GM18498 (cell line): ENCODE data around the gene SLK.

Experiments used
- ATAC-seq: cut with Tn5 transposase; IDR thresholded peaks from one replicate; pipeline ENCODE4 v1.9.1; 2021; ENCODE audit warnings: mild to moderate bottlenecking, moderate library complexity; ENCODE audit not compliant: unreplicated experiment

The SLK gene

GRCh38 chr10:103986360-103986759 is 19.4 kb downstream of the SLK start:
- no peak for ATAC-seq

DNA sequence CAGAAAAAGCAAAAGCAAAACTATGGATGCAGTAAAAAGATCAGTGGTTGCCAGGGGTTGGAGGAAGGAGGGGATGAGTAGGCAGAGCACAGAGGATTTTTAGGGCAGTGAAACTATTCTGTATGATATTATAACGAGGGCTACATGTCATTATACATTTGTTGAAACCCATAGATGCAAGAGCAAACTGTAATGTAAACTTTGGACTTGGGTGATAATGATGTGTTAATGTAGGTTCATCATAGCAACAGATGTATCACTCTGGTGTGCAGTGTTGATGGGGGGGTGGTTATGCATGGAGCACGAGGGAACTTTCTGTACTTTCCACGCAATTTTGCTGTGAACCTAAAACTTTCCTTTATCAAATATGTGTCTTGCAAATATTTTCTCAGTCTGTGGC is 23.2 kb downstream of the SLK start:
- no peak for ATAC-seq

GRCh38 chr10:103990531-103990930 is 23.6 kb downstream of the SLK start:
- ATAC-seq: no peak

DNA sequence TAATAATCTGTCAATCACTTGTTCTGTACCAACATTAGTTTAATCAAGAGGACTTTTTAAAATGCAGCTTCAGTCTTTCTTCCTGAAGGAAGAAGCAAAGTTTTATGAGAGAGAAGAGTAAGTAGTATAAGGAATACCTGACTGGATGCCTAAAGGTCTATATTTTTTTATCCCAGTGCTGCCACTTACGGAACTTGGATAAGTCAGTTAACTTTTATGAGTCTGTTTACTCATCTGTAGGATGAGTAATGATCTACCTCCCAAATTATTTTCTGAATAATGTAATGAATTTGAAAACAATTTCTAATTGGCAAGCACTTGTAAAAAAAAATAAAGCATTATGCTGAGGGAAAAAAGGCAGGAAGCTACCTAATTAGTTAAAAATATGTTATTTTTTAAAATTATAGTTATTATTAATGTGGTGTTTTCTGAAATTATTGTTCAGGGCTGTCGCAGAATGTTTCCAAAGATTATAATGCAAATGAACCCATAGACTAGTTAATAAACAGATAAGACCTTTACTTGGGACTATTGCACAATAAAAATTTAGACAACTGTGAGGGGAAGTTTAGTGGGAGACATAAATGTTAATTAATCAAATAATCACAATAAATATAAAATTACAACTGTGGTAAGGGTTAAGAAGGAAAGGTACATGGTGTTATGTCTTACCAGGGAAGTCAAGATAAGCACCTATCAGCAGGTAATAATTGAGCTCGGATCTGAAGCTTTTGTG is 24.6 kb downstream of the SLK start:
- ATAC-seq: no peak

GRCh38 chr10:103995134-103995533 is 28.2 kb downstream of the SLK start:
- ATAC-seq: no peak

- ATAC-seq: no peak
Measured at GRCh38 chr10:103998805-103999204, 31.9 kb downstream of the SLK start.

DNA sequence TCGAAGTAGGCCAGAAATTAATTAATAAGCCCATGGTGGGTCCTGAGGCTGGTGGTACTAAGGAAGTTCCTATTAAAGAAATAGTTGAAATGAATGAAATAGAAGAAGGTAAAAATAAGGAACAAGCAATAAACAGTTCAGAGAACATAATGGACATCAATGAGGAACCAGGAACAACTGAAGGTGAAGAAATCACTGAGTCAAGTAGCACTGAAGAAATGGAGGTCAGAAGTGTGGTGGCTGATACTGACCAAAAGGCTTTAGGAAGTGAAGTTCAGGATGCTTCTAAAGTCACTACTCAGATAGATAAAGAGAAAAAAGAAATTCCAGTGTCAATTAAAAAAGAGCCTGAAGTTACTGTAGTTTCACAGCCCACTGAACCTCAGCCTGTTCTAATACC is 36.0 kb downstream of the SLK start:
- no peak for ATAC-seq

- ATAC-seq: no peak
Measured at GRCh38 chr10:104005172-104005863, 38.4 kb downstream of the SLK start.

- no peak for ATAC-seq
Measured at GRCh38 chr10:104011904-104012303, 45.0 kb downstream of the SLK start.

- no peak for ATAC-seq
Measured at GRCh38 chr10:104013489-104013888, 46.5 kb downstream of the SLK start.

- no peak for ATAC-seq
Measured at GRCh38 chr10:104014176-104014575, 47.2 kb downstream of the SLK start.

DNA sequence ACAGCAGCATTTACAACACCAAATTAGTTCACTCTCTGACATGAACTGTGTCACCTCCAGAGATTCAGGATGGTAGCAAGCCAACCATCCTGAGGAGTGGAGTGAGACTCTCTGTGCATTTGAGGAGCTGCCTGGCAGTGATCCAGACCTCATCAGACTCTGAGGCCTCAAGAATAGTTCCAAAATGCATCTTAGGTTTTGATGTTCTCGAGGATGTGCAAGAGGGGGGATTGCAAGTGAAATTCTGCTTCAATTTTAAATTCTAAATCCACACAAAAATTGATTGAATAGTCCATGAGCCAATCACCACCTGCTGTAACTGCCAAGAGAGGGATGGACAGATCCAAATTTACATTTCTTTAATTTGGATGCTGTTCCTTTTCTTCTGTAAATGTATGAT is 49.7 kb downstream of the SLK start:
- ATAC-seq: no peak

GRCh38 chr10:104018471-104018870 is 51.5 kb downstream of the SLK start:
- no peak for ATAC-seq

GRCh38 chr10:104020020-104020419 is 53.1 kb downstream of the SLK start:
- no peak for ATAC-seq

DNA sequence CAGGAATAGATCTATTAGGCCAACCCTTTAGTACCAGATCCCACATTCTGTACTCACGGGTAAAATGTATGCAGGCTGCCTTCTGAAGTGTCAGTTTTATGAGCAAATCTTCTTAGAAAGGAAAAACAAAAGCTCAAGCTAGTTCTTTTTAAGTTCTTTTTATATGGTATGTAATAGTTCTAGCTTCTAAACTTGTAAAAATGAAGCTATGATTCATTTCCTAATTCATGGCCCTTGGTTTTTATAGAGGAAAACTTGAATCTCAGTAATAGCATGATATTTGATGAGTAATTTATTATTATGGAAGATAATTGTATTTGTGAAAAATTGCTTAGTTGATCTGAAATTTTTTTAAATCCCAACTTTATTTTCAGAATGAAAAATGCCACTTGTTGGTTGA is 54.3 kb downstream of the SLK start:
- ATAC-seq: no peak

DNA sequence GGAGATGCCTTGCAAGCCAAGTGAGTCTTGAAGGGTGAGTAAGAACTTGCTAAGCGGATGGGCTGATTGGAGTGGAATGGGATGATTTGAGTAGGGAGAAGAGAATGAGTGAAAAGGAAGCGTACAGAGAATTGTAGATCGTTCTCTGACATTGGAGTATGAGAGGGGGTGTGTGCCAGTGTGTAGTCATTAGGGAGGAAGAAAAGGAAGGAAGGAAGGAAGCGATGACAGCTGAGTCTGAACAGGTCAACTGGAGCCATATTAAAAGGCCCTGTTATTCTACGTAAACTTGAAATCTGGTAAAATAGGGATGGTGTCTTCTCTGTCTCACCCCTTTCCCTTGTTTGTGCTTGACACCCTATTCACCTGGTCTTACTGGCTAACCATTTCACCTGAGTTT is 55.1 kb downstream of the SLK start:
- ATAC-seq: no peak

- no peak for ATAC-seq
Measured at GRCh38 chr10:104025524-104025923, 58.6 kb downstream of the SLK start.

DNA sequence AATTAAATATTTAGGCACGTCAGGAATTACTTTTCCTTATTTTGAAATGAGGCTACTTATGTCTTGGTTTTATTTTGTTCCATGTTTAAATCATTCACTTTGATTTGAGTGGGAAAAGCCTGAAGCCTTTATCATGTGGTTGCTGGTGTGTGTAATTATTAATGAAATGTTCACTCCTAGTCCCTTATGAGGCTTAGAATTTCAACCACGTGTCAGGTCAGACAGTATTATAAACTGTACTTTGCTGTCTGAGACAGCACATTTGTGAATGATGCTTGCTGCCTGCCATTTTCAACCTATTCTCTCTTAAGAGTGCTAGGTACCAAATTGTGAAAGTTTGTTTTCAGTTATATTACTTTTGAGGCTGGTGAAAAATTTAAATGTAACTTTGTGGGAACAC is 59.8 kb downstream of the SLK start:
- ATAC-seq: no peak

DNA sequence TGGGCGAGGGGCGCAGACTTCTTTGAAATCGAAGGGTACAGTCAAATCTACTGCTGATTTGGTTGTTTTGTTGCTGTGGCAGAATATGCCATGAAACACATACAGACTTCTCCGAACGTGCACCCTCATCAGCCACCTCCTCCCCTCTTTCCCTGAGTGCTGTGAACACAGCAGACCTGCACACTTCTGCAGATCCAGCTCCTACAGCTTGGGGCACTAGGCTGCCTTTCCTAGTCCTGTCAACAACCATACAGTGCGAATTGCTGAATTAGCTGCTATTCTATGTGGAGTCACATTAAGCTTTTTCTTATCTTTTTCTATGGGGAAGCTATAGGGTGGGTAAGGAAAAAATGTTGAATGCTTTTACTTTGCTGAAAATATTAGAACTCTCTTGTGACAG is 61.2 kb downstream of the SLK start:
- ATAC-seq: no peak

GRCh38 chr10:104028823-104029520 is 62.0 kb downstream of the SLK start:
- ATAC-seq: no peak

DNA sequence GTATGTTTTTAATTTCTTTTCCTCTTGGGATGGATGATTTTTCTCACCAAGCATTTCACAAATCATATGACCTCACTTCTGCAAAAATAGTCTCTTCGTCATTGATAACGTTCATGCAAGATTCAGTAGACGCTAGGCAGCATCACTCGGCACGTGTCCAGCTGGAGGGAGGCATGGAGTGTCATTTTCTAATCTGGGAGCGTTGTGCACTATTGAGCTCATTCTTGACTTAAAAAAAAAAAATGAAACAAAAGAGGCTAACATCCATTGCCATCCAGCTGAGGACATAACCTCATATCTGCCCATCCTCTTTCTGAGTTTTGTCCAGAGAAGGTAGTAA is 62.6 kb downstream of the SLK start:
- no peak for ATAC-seq

DNA sequence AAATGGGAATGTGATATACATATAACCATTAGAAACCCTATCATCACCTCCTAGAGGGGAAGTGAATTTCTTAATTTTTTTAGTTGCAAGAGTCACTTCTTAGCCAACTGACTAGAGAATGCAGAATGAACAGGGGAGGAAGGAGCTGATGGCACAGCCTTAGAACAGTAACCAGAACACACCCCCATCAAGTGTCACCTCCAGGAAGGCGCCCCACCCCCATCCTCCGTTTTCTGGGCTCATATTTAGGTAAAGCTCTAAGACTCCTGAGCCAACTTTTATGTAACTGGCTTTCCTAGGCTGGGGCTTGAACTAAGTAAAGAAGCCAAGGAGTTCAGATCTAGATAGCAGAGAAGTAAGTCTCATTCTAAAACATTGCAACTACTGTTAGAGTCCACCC is 64.7 kb downstream of the SLK start:
- ATAC-seq: no peak
